ENCODE data around the gene TMIGD2. TPM values are rescaled to one million over a fixed set of nuclear protein-coding genes. Genes with fewer than 3 reads are reported as not detected.
A peak's percentile ranks its signal among the peaks of the same experiment; 100 is the strongest.

The TMIGD2 gene
- total and polyA plus RNA-seq, 2 of the 4 experiments (the other 2 are of a cell fraction): not detected

GRCh38 chr19:4288091-4288777 lies 14.0 kb downstream of the TMIGD2 start:
- H2AK9ac ChIP-seq (replicated peaks; ENCODE audit: low read depth, low read length, poor library complexity): peak overlapping the region; percentile 8
- H2AK5ac ChIP-seq (ENCODE audit: low read depth, low read length): no peak overlapping the region
- no peak overlapping the region for H3K23ac ChIP-seq (ENCODE audit: low read depth, low read length)
- H3K9ac ChIP-seq (ENCODE audit: low read depth, low read length): no peak overlapping the region
- no peak overlapping the region for H3K14ac ChIP-seq (replicated peaks; ENCODE audit: low read depth, low read length)
- no peak overlapping the region for H3K4ac ChIP-seq (ENCODE audit: low read depth, low read length)
- H2BK20ac ChIP-seq (ENCODE audit: low read depth, low read length): no peak overlapping the region
- H2AFZ ChIP-seq (replicated peaks; ENCODE audit: low read length, poor library complexity): no peak overlapping the region
- no peaks in the 10 kb centered on the region for H3K79me1 ChIP-seq (ENCODE audit: low read depth in 1 of 2, low read length in 2 of 2)
- no peak overlapping the region for H3K4me3 ChIP-seq (ENCODE audit: insufficient read depth, low read depth, low read length)
- H3K56ac ChIP-seq (ENCODE audit: extremely low read depth, insufficient read depth, low read length): no peak overlapping the region
- no peaks in the 10 kb centered on the region for H3K9me1 ChIP-seq (ENCODE audit: insufficient read depth, low read length)
- no peaks in the 10 kb centered on the region for H3K4me1 ChIP-seq (ENCODE audit: control insufficient read depth, insufficient read depth, low read length)
- ChIA-PET POLR2A (ENCODE audit: unreplicated experiment) (no interaction called here), CTCF (interaction anchor here (0.6 kb wide), 1 partner anchor 153 kb away, joined by 3 read pairs; no protein-coding TSS in a partner anchor)
- H3K18ac ChIP-seq (ENCODE audit: low read depth, low read length): no peak overlapping the region
- H3K4me2 ChIP-seq (ENCODE audit: low read depth, low read length): no peak overlapping the region
- intact Hi-C loops (cut with micrococcal nuclease): no loop called here
- in situ Hi-C loops (cut with MboI; ENCODE audit: low sequenced_read_pairs): no loop called here
- no peaks in the 10 kb centered on the region for H3K9me3 ChIP-seq (ENCODE audit: control insufficient read depth, insufficient read depth, low read length)
- peaks cover 20% of the 10 kb centered on the region for H3K27me3 ChIP-seq (ENCODE audit: control insufficient read depth, insufficient read depth, low read length)
- no peak overlapping the region for H4K91ac ChIP-seq (ENCODE audit: insufficient read depth, low read depth, low read length)
- DNase-seq (no peak), ATAC-seq (ENCODE audit: low read depth) (no peak)
- BruUV-seq (replicated peaks): no TSS peak
- no peak overlapping the region for H2BK120ac ChIP-seq (ENCODE audit: low read depth, low read length)
- TF ChIP-seq POLR2A (IDR thresholded peaks at IDR 0.05; ENCODE audit: low read depth, low read length) (no peak), RAD21 (IDR thresholded peaks at IDR 0.05; ENCODE audit: low read length) (no peak), CEBPB (IDR thresholded peaks at IDR 0.05; ENCODE audit: low read depth, low read length) (no peak), ELK1 (IDR thresholded peaks at IDR 0.05; ENCODE audit: borderline replicate concordance, low read depth, low read length) (no peak), RCOR1 (IDR thresholded peaks at IDR 0.05; ENCODE audit: insufficient replicate concordance, low read length) (no peak), FOS (IDR thresholded peaks at IDR 0.05; ENCODE audit: low read depth, low read length) (no peak), MXI1 (IDR thresholded peaks at IDR 0.05; ENCODE audit: borderline replicate concordance, low read depth, low read length) (no peak), RFX5 (IDR thresholded peaks at IDR 0.05; ENCODE audit: low read depth, low read length) (no peak), MAZ (IDR thresholded peaks at IDR 0.05; ENCODE audit: borderline replicate concordance, low read depth, low read length) (no peak), MAFK (IDR thresholded peaks at IDR 0.05; ENCODE audit: low read depth, low read length) (no peak), BHLHE40 (IDR thresholded peaks at IDR 0.05; ENCODE audit: low read depth, low read length) (no peak), SMC3 (IDR thresholded peaks at IDR 0.05; ENCODE audit: low read depth, low read length) (no peak), CHD1 (IDR thresholded peaks at IDR 0.05; ENCODE audit: low read depth, low read length) (no peak), NFE2L2 (IDR thresholded peaks at IDR 0.05; ENCODE audit: low read depth, low read length) (no peak), USF2 (IDR thresholded peaks at IDR 0.05; ENCODE audit: low read depth, low read length) (no peak), CTCF (conservative IDR thresholded peaks at IDR 0.05; ENCODE audit: low read depth, low read length) (no peak)
- H2BK5ac ChIP-seq (ENCODE audit: low read depth, low read length, poor library complexity, severe bottlenecking): no peak overlapping the region
- H4K8ac ChIP-seq (ENCODE audit: low read depth in 2 of 2, low read length in 2 of 2): no peak overlapping the region
- H3K27ac ChIP-seq (ENCODE audit: insufficient read depth, low read length): no peak overlapping the region
- no peak overlapping the region for H4K5ac ChIP-seq (ENCODE audit: low read depth, low read length)
- H3K36me3 ChIP-seq (ENCODE audit: control insufficient read depth, insufficient read depth, low read length): no peaks in the 10 kb centered on the region
- dilution Hi-C loops (cut with HindIII; ENCODE audit: low sequenced_read_pairs, unreplicated experiment): no loop called here
- WGBS, 2 experiments (ENCODE audit: extremely low coverage in 2 of 2, insufficient read length in 1 of 2): 70% methylated on average over 9 of the region's 16 CpGs; no CpG with 5 or more reads in 1 of the 2 experiments
- no peaks in the 10 kb centered on the region for H4K20me1 ChIP-seq (ENCODE audit: insufficient read depth, low read length)
- H2BK15ac ChIP-seq (ENCODE audit: low read depth, low read length): no peak overlapping the region
